Astrocyte (in vitro differentiated cells and primary cell): ENCODE data around the gene WIZ. TPM values are rescaled to one million over a fixed set of nuclear protein-coding genes. Genes with fewer than 3 reads are reported as not detected.

Experiments
- DNase-seq: peaks from one replicate; pipeline ENCODE4 v3.0.0-alpha.2; 2010; ENCODE audit warnings: low read depth
- FAIRE-seq: peaks from 2 replicates; lab custom pipeline; 2011; peaks lifted over from hg19 to GRCh38; lab: Jason Lieb, UNC
- H2AFZ ChIP-seq: 2 replicates; pipeline ENCODE4 v1.6.0; 2012; ENCODE audit warnings: low read depth, low read length, inconsistent platforms
- H3K27ac ChIP-seq: 2 replicates; pipeline ENCODE4 v1.5.1; 2011; ENCODE audit warnings: low read depth, low read length, inconsistent platforms
- H3K27me3 ChIP-seq: 2 replicates; pipeline ENCODE4 v1.6.0; 2011; ENCODE audit warnings: low read length, inconsistent platforms; ENCODE audit not compliant: insufficient read depth
- H3K36me3 ChIP-seq: 2 replicates; pipeline ENCODE4 v1.5.1; 2011; ENCODE audit warnings: low read length, inconsistent platforms; ENCODE audit not compliant: insufficient read depth
- H3K4me1 ChIP-seq: 2 replicates; pipeline ENCODE4 v1.5.1; 2011; ENCODE audit warnings: low read length, inconsistent platforms; ENCODE audit not compliant: insufficient read depth
- H3K4me2 ChIP-seq: 2 replicates; pipeline ENCODE4 v1.6.0; 2012; ENCODE audit warnings: low read length, inconsistent platforms
- H3K4me3 ChIP-seq: 2 replicates; pipeline ENCODE4 v1.5.1; 2011; ENCODE audit warnings: low read depth, mild to moderate bottlenecking, low read length, inconsistent platforms; ENCODE audit not compliant: insufficient read depth
- H3K79me2 ChIP-seq: 2 replicates; pipeline ENCODE4 v1.6.0; 2012; ENCODE audit warnings: mild to moderate bottlenecking, low read length, inconsistent platforms; ENCODE audit not compliant: insufficient read depth
- H3K9ac ChIP-seq: 2 replicates; pipeline ENCODE4 v1.6.0; 2012; ENCODE audit warnings: mild to moderate bottlenecking, low read length, inconsistent platforms
- H3K9me3 ChIP-seq: 2 replicates; pipeline ENCODE4 v1.5.1; 2012; ENCODE audit warnings: low read depth, mild to moderate bottlenecking, low read length, inconsistent platforms; ENCODE audit not compliant: insufficient read depth
- H4K20me1 ChIP-seq: 2 replicates; pipeline ENCODE4 v1.6.0; 2012; ENCODE audit warnings: low read length, inconsistent platforms; ENCODE audit not compliant: insufficient read depth
- H3K27ac Mint-ChIP-seq: one replicate; pipeline ENCODE4 v1.8.0; 2021; ENCODE audit warnings: mild to moderate bottlenecking, mixed read lengths; ENCODE audit not compliant: unreplicated experiment
- H3K27me3 Mint-ChIP-seq: one replicate; pipeline ENCODE4 v1.8.0; 2021; ENCODE audit warnings: low read depth, mixed read lengths; ENCODE audit not compliant: unreplicated experiment
- H3K36me3 Mint-ChIP-seq: one replicate; pipeline ENCODE4 v1.8.0; 2021; ENCODE audit warnings: low read depth, mixed read lengths; ENCODE audit not compliant: unreplicated experiment
- H3K4me1 Mint-ChIP-seq: one replicate; pipeline ENCODE4 v1.8.0; 2021; ENCODE audit warnings: low read depth, mixed read lengths; ENCODE audit not compliant: unreplicated experiment
- H3K4me3 Mint-ChIP-seq: one replicate; pipeline ENCODE4 v1.8.0; 2021; ENCODE audit warnings: mild to moderate bottlenecking, moderate library complexity, mixed read lengths; ENCODE audit not compliant: unreplicated experiment
- H3K9me3 Mint-ChIP-seq: one replicate; pipeline ENCODE4 v1.8.0; 2021; ENCODE audit warnings: mild to moderate bottlenecking, mixed read lengths; ENCODE audit not compliant: unreplicated experiment
- CTCF ChIP-seq: IDR thresholded peaks from 2 replicates; pipeline ENCODE4 v1.5.1; 2011; ENCODE audit warnings: low read depth, mild to moderate bottlenecking, inconsistent platforms, low read length, moderate library complexity; ENCODE audit not compliant: insufficient read depth
- EZH2 ChIP-seq: IDR thresholded peaks from 2 replicates; pipeline ENCODE4 v1.6.1; 2012; ENCODE audit warnings: mild to moderate bottlenecking, low read length, inconsistent platforms; ENCODE audit not compliant: insufficient read depth
- total RNA-seq: library from RNA; stranded (reverse); gene quantifications from 2 replicates; pipeline ENCODE4 v1.2.1, GENCODE V29; 2021

Gene WIZ
- total RNA-seq, 1 donor from 2014 or later: 43.8 TPM

DNA sequence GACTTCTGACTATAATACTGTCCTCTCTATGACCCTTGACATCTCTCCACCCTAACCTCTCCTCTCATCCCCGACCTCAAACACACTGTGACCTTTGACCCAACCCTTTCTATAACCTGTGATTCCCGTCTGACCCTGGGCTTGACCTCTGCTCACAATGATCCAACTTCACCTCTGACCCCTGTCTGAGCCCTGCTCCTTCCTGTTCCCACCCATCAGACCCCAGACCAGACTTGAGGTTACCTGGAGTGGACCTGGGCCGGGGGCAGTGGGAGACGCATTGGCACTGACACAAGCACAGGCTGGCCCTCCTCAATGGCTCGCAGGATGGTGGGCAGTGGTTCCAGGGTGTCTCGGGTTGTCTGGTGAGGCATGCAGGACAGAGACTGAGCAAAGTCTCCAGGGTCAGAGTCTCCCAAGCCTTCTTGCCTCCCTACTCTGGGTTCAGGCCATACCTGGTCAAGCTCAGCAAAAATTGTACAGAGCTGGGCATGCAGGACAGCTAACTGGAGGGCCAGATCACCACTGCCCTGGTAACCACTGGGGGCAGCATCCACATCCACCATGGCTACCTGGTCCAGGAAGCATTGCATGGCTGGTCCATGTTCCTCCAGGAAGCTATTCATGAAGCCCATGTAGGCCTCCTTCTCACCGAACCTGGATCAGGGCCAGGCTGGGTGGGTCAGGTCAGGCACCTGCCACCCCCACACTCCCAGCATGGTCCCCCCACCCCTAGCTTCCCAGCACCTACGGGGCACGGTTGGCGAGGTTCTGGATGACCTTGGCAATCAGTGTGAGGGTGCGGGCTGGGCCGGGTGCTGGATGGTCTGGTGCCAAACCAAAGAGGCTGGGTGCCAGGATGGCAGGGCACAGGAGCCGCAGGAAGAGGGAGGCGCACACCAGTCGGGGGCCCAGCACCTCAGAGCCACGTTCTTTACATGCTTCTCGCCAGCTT, 4.4 kb upstream of the WIZ start:
- Histone ChIP-seq H3K9me3 (no peaks in the 10 kb centered on the region), H3K4me2 (no peak overlapping the region), H3K79me2 (no peaks in the 10 kb centered on the region), H3K4me3 (no peak overlapping the region), H4K20me1 (no peaks in the 10 kb centered on the region), H3K36me3 (no peaks in the 10 kb centered on the region), H3K9ac (no peak overlapping the region), H3K27ac (no peak overlapping the region), H3K27me3 (peaks cover 17% of the 10 kb centered on the region), H3K4me1 (peaks cover 6% of the 10 kb centered on the region), H2AFZ (no peak overlapping the region)
- FAIRE-seq: no peak
- Mint-ChIP-seq H3K27me3 (peaks cover 48% of the 10 kb centered on the region), H3K4me3 (no peak overlapping the region), H3K36me3 (peaks cover 2% of the 10 kb centered on the region), H3K27ac (peak overlapping the region; percentile 6), H3K4me1 (no peaks in the 10 kb centered on the region), H3K9me3 (peaks cover 5% of the 10 kb centered on the region)
- no peak for DNase-seq
- TF ChIP-seq CTCF (peak; percentile 17), EZH2 (no peak)

- peak overlapping the region; percentile 27 for H3K9ac ChIP-seq
- H3K27me3 Mint-ChIP-seq: peaks cover 46% of the 10 kb centered on the region
These were observed 3.4 kb upstream of the WIZ start for GRCh38 chr19:15453091-15453578.

More at GRCh38 chr19:15453091-15453578, 3.4 kb upstream of the WIZ start:
- no peaks in the 10 kb centered on the region for H3K79me2 ChIP-seq
- H3K4me2 ChIP-seq: peak overlapping the region; percentile 85
- TF ChIP-seq EZH2 (no peak), CTCF (no peak)
- H3K36me3 Mint-ChIP-seq: peaks cover 3% of the 10 kb centered on the region
- H3K4me1 Mint-ChIP-seq: no peaks in the 10 kb centered on the region
- H3K27me3 ChIP-seq: peaks cover 17% of the 10 kb centered on the region
- H3K4me3 Mint-ChIP-seq: no peak overlapping the region
- no peak overlapping the region for H3K27ac ChIP-seq
- no peaks in the 10 kb centered on the region for H4K20me1 ChIP-seq
- FAIRE-seq: no peak
- H3K36me3 ChIP-seq: no peaks in the 10 kb centered on the region
- H3K9me3 Mint-ChIP-seq: peaks cover 5% of the 10 kb centered on the region
- H2AFZ ChIP-seq: peak overlapping the region; percentile 89
- peaks cover 6% of the 10 kb centered on the region for H3K4me1 ChIP-seq
- no peak overlapping the region for H3K27ac Mint-ChIP-seq
- peak overlapping the region; percentile 24 for H3K4me3 ChIP-seq
- H3K9me3 ChIP-seq: no peaks in the 10 kb centered on the region
- DNase-seq: no peak
